Activated naive CD8-positive, alpha-beta T cell treated with anti-CD3 and anti-CD28 coated beads for 36 hours (primary cell): Measurements from ENCODE around the gene ZNF581. TPM values are rescaled to one million over a fixed set of nuclear protein-coding genes. Genes with fewer than 3 reads are reported as not detected.

Experiments
- DNase-seq: peaks from one replicate; pipeline ENCODE4 v3.0.0; 2021
- H3K27ac Mint-ChIP-seq: one replicate; pipeline ENCODE4 v1.8.0; 2022; ENCODE audit warnings: mild to moderate bottlenecking, moderate library complexity, mixed read lengths
- H3K27me3 Mint-ChIP-seq: one replicate; pipeline ENCODE4 v1.8.0; 2022; ENCODE audit warnings: mild to moderate bottlenecking, mixed read lengths
- H3K36me3 Mint-ChIP-seq: one replicate; pipeline ENCODE4 v1.8.0; 2021; ENCODE audit warnings: mild to moderate bottlenecking, mixed read lengths
- H3K4me1 Mint-ChIP-seq: one replicate; pipeline ENCODE4 v1.8.0; 2021; ENCODE audit warnings: mixed read lengths
- H3K4me3 Mint-ChIP-seq: one replicate; pipeline ENCODE4 v1.8.0; 2022; ENCODE audit warnings: mild to moderate bottlenecking, moderate library complexity, mixed read lengths
- H3K9me3 Mint-ChIP-seq: one replicate; pipeline ENCODE4 v1.8.0; 2022; ENCODE audit warnings: mixed read lengths
- total RNA-seq, 2 experiments: library from RNA; stranded (reverse); gene quantifications; one replicate each; pipeline ENCODE4 v1.2.3, GENCODE V29; 2021

Gene ZNF581
- total RNA-seq, 2 experiments from 2014 or later: 39.9 to 42.3 TPM

DNA sequence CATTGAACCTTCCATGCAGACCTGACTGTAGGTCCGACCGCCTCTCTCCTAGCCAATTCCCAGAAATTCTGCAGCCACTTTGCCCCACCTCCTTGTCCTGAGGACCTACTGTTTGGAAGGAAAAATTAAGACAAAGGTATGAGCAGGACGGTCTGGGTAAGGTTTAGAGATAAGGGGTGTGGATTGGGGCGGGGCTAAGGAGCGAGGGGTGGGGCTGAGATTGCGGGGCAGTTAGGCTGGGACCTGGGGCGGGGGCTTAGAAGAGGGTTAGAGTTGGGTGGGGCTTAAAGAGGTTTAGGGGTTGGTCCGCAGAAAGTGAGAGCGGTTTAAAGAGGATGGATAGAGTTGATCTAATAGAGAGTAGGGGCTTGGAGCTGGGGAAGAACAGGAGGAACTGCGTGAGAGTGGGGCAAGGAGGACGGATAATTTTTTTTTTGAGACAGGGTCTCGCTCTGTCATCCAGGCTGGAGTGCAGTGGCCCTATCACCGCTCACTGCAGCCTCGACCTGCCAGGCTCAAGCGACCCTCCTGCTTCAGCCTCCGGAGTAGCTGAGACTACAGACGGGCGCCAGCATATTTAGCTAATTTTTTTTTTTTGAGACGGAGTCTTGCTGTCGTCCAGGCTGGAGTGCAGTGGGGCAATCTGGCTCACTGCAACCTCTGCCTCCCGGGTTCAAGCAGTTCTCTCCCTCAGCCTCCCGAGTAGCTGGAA, 39.7 kb upstream of the ZNF581 start:
- H3K36me3 Mint-ChIP-seq: peaks cover 20% of the 10 kb centered on the region
- no peak for DNase-seq
- peaks cover 1% of the 10 kb centered on the region for H3K9me3 Mint-ChIP-seq
- H3K4me3 Mint-ChIP-seq: peak overlapping the region; percentile 88
- no peaks in the 10 kb centered on the region for H3K27me3 Mint-ChIP-seq
- H3K4me1 Mint-ChIP-seq: peaks cover 38% of the 10 kb centered on the region
- H3K27ac Mint-ChIP-seq: peak overlapping the region; percentile 96

DNA sequence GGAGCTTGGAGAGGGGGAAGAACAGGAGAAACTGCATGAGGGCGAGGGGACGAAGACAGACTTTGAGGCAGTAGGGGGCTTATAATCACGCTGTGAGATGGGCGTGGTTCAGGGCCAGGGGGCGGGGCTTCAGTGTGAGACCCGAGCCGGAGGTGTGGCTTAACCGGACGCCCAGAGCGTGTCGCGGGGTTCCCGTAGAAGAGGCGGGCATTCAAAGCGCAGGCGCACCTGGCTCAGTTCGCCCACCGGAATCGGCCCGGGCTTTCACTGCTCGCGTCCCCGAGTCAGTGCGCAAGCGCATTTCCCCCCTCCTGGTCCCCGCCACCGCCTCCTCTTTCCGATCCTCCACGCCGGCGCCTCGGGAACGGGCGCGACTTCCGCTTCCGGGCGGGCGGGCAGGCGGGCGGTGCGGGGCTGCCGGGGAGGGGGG, 38.2 kb upstream of the ZNF581 start:
- Mint-ChIP-seq H3K4me3 (peak overlapping the region; percentile 88), H3K4me1 (peaks cover 43% of the 10 kb centered on the region), H3K27me3 (no peaks in the 10 kb centered on the region), H3K36me3 (peaks cover 27% of the 10 kb centered on the region), H3K9me3 (no peaks in the 10 kb centered on the region), H3K27ac (peak overlapping the region; percentile 96)
- peak; percentile 100 for DNase-seq

DNA sequence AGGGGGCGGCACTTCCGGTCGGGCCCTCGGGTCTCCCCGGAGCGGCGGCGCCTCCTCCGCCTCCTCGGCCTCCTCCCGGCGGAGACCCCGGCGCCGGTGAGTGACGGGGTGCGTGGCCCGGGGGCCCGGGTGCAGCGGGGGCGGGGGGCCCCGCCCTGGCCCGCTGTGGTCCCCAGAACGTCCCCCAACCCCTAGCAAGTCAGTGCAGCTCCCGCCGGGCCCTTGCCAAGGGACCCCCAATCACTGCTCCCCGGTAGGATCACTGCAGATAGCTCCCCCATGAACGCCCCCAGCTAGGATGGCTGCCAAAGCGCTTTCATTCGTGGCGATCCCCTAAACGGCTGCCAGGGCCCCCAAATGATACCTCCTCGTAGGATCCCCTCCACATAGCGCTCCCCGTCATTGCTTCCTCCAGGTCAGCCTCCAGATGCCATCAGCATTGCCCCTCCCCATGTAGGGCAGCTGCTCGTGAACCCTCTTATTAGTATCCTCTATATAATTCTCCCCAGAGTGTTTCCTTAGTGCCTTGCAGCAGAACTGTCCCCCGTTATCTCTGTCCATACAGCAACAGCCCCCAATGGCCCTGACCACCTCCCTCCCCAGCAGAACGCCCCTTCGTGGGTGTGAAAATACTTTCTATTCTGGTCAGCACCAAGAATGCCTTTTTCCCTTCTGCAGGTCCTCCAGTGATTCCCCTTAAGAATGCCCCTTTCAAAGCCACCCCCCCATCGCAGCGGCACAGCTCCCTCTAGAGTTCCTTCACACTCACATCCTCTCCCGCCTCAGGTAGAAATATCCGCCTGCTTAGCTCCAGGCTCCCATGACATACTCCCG, 37.6 kb upstream of the ZNF581 start, which contains the start of gene ZNF865:
Gene ZNF865, plus strand, starts transcription at position 11 of the 834 bp plus-strand sequence. CDS start 7,972 bp downstream, outside the sequence.
- DNase-seq: peak; percentile 69
- Mint-ChIP-seq H3K4me3 (peak within 1 kb of the TSS; percentile 92), H3K27me3 (no peaks in the 10 kb centered on the region), H3K4me1 (peaks cover 47% of the 10 kb centered on the region), H3K27ac (peak within 1 kb of the TSS; percentile 96), H3K9me3 (no peaks in the 10 kb centered on the region), H3K36me3 (peaks cover 27% of the 10 kb centered on the region)

DNA sequence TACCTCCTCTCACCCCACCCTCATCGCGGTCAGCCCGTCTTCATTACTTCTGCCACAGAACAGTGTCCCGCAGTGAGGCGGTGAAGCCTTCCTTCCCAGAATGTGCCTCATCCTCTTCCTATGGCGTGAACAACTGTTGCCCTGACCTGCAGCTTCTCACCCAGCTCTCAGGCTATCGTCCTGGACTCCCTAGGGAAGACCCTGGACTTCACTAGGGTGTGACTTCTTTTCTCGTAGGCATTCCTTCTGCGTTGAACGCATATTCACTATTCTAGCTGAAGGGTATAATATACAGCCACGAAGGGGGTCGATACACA, 37.0 kb upstream of the ZNF581 start:
- H3K4me3 Mint-ChIP-seq: peak overlapping the region; percentile 92
- no peak for DNase-seq
- no peaks in the 10 kb centered on the region for H3K27me3 Mint-ChIP-seq
- no peaks in the 10 kb centered on the region for H3K9me3 Mint-ChIP-seq
- peak overlapping the region; percentile 92 for H3K27ac Mint-ChIP-seq
- peaks cover 27% of the 10 kb centered on the region for H3K36me3 Mint-ChIP-seq
- peaks cover 48% of the 10 kb centered on the region for H3K4me1 Mint-ChIP-seq

DNA sequence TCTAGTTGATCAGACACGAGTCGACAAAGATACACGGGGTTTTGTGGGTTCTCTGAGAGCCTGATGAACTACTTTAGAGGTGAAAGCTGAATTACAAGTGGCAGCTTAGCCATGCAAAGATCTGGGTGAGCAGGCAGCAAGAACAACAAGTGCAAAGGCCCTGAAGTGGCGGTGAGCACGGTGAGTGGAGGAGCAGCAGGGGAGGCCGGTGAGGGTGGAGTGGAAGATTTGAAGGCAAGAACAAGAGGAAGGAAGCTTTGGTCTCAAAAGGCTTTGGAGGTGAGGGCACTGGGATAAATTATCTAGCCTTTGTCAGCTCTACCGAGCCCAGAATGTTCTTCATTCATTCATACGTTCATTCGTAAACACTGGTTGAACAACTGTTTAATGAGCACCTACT, 36.6 kb upstream of the ZNF581 start:
- Mint-ChIP-seq H3K4me1 (peaks cover 50% of the 10 kb centered on the region), H3K4me3 (peak overlapping the region; percentile 92), H3K9me3 (no peaks in the 10 kb centered on the region), H3K27me3 (no peaks in the 10 kb centered on the region), H3K36me3 (peaks cover 27% of the 10 kb centered on the region), H3K27ac (peak overlapping the region; percentile 92)
- DNase-seq: no peak

DNA sequence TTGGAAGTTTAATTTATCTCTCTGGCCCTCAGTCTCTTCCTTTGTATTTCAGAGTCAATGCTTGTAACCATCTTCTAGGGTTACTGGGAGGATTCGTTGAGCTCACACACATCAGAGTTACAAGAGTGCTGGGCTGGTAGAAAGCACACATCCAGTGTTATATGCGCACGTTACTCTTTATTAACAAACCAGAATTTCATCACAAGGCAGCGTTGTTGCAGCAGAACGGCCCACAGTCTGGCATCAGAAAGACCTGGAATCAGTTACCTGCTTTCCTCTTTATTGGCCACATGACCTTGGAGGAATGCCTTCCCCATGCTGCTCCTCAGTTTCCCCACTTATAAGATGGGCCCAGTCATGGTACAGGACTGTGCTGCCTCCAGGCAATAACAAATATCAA, 34.1 kb upstream of the ZNF581 start:
- DNase-seq: no peak
- Mint-ChIP-seq H3K9me3 (no peaks in the 10 kb centered on the region), H3K4me1 (peaks cover 46% of the 10 kb centered on the region), H3K27ac (peak overlapping the region; percentile 17), H3K27me3 (no peaks in the 10 kb centered on the region), H3K4me3 (no peak overlapping the region), H3K36me3 (peaks cover 25% of the 10 kb centered on the region)

DNA sequence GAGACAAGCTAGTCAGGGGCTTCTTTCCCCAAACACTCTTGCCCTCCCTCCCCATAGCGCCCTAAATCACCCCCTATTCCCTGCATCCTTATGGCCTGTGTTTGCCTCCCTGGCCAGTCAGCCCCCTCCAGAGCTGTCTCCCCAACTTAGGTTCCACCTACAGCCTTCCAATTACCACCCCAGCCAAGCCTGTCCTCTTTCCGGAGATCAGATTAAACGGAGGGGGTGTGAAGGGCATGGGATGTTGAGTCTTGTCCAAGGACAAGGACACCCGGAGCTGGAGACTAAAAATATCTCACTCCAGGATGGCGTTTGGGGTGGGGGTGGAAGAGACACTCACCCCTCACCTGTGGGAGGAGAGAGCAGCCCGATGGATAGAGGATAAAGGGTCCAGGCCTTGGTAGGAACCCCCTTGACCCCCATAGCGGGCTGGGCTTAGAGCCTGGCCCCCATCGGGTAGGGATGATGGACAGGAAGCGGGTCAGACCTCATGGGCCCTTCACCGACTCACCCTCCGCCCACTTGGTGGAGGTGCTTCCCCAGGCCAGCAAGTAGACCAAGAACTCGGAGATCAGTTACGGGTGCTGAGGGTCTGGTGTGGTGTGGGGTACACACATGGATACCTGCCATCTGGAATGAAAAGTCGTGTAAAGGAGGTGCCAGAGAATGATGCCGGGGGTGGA, 32.0 kb upstream of the ZNF581 start:
- no peaks in the 10 kb centered on the region for H3K27me3 Mint-ChIP-seq
- no peak overlapping the region for H3K4me3 Mint-ChIP-seq
- no peak for DNase-seq
- H3K36me3 Mint-ChIP-seq: peaks cover 24% of the 10 kb centered on the region
- no peak overlapping the region for H3K27ac Mint-ChIP-seq
- no peaks in the 10 kb centered on the region for H3K9me3 Mint-ChIP-seq
- H3K4me1 Mint-ChIP-seq: peaks cover 36% of the 10 kb centered on the region

DNA sequence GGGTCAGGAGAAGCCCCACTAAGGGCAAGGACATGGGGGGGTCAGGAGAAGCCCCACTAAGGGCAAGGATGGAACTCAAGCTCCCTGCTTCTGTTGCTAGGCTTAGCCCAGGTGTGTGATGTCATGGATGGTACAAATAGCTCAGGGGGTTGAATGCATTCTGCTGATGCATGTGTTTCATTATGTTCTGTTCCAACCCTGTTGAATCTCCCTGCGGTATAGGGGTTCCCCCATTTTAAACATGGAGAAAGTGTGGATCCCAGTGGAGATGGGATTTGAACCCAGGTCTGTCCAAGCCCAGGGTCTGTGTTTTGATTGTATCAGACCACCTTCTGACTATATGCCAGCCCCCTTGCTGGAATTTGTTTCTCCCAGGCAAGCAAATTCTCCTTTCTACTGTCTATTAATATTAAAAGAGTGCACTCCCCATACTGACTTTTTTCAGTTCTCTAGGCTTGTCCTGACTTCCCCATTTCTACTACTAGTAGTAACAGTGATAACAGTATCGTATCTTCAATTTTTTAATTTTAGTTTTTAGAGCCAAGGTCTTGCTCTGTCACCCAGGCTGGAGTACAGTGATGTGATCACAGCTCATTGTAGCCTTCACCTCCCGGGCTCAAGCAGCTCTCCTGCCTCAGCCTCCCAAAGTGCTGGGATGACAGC, 31.3 kb upstream of the ZNF581 start:
- Mint-ChIP-seq H3K4me1 (peaks cover 29% of the 10 kb centered on the region), H3K36me3 (peaks cover 24% of the 10 kb centered on the region), H3K9me3 (no peaks in the 10 kb centered on the region), H3K4me3 (no peak overlapping the region), H3K27ac (no peak overlapping the region), H3K27me3 (no peaks in the 10 kb centered on the region)
- DNase-seq: no peak

DNA sequence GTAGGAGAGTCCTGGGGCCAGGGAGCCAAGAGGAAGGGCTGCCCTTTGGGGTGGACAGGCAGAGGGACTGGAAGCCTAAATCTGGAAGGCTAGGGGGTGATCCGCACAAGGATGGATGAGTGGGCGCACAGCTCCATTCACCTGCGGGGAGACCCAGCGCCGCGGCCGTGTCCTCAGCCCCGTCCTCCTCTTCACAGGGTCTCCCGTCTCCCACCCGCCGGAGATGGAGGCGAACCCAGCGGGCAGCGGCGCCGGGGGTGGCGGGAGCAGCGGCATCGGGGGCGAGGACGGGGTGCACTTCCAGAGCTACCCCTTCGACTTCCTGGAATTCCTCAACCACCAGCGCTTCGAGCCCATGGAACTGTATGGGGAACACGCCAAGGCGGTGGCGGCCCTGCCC, 30.1 kb upstream of the ZNF581 start:
- Mint-ChIP-seq H3K4me3 (no peak overlapping the region), H3K27ac (no peak overlapping the region), H3K9me3 (no peaks in the 10 kb centered on the region), H3K36me3 (peaks cover 20% of the 10 kb centered on the region), H3K4me1 (peaks cover 23% of the 10 kb centered on the region), H3K27me3 (no peaks in the 10 kb centered on the region)
- DNase-seq: no peak

DNA sequence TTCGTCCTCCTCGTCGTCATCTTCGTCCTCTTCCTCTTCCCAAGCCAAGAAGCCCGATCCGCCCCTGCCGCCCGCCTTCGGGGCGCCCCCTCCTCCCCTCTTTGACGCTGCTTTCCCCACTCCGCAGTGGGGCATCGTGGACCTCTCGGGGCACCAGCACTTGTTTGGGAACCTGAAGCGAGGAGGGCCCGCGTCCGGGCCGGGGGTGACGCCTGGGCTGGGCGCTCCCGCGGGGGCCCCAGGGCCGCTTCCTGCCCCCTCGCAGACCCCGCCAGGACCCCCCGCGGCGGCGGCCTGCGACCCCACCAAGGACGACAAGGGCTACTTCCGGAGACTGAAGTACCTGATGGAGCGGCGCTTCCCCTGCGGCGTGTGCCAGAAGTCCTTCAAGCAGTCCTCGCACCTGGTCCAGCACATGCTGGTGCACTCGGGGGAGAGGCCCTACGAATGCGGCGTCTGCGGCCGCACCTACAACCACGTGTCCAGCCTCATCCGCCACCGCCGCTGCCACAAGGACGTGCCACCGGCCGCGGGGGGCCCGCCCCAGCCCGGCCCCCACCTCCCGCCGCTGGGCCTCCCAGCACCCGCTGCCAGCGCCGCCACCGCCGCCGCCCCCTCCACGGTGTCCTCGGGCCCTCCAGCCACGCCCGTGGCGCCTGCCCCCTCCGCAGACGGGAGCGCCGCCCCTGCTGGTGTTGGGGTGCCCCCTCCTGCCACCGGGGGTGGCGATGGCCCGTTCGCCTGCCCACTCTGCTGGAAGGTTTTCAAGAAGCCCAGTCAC, 29.3 kb upstream of the ZNF581 start:
- no peaks in the 10 kb centered on the region for H3K27me3 Mint-ChIP-seq
- no peak overlapping the region for H3K4me3 Mint-ChIP-seq
- DNase-seq: no peak
- H3K36me3 Mint-ChIP-seq: peaks cover 17% of the 10 kb centered on the region
- no peaks in the 10 kb centered on the region for H3K9me3 Mint-ChIP-seq
- H3K4me1 Mint-ChIP-seq: peaks cover 19% of the 10 kb centered on the region
- no peak overlapping the region for H3K27ac Mint-ChIP-seq

DNA sequence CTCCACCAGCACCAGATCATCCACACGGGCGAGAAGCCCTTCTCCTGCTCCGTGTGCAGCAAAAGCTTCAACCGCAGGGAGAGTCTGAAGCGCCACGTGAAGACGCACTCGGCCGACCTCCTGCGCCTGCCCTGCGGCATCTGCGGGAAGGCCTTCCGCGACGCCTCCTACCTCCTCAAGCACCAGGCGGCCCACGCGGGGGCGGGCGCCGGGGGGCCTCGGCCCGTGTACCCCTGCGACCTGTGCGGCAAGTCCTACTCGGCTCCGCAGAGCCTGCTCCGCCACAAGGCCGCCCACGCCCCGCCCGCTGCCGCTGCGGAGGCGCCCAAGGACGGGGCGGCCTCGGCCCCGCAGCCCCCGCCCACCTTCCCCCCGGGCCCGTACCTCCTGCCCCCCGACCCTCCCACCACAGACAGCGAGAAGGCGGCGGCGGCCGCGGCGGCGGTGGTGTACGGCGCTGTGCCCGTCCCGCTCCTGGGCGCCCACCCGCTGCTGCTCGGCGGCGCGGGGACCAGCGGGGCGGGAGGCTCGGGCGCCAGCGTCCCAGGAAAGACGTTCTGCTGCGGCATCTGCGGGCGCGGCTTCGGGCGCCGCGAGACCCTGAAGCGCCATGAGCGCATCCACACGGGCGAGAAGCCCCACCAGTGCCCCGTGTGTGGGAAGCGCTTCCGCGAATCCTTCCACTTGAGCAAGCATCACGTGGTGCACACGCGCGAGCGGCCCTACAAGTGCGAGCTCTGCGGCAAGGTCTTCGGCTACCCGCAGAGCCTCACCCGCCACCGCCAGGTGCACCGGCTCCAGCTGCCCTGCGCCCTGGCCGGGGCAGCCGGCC, 28.5 kb upstream of the ZNF581 start:
- Mint-ChIP-seq H3K27me3 (no peaks in the 10 kb centered on the region), H3K4me3 (no peak overlapping the region), H3K4me1 (peaks cover 22% of the 10 kb centered on the region), H3K27ac (no peak overlapping the region), H3K9me3 (no peaks in the 10 kb centered on the region), H3K36me3 (peaks cover 15% of the 10 kb centered on the region)
- DNase-seq: no peak

DNA sequence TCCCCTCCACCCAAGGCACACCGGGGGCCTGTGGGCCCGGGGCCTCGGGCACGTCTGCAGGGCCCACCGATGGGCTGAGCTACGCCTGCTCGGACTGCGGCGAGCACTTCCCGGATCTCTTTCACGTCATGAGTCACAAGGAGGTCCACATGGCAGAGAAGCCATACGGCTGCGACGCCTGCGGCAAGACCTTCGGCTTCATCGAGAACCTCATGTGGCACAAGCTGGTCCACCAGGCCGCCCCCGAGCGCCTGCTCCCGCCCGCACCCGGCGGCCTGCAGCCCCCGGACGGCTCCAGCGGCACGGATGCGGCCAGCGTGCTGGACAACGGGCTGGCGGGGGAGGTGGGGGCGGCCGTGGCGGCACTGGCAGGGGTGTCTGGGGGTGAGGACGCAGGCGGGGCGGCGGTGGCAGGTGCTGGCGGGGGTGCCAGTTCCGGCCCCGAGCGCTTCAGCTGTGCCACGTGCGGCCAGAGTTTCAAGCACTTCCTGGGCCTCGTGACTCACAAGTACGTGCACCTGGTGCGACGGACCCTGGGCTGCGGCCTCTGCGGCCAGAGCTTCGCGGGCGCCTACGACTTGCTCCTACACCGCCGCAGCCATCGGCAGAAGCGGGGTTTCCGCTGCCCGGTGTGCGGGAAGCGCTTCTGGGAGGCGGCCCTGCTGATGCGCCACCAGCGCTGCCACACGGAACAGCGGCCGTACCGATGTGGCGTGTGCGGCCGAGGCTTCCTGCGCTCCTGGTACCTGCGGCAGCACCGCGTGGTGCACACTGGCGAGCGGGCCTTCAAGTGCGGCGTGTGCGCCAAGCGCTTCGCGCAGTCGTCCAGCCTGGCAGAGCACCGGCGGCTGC, 27.7 kb upstream of the ZNF581 start:
- no peak overlapping the region for H3K27ac Mint-ChIP-seq
- no peaks in the 10 kb centered on the region for H3K9me3 Mint-ChIP-seq
- H3K36me3 Mint-ChIP-seq: peaks cover 20% of the 10 kb centered on the region
- H3K4me3 Mint-ChIP-seq: no peak overlapping the region
- H3K27me3 Mint-ChIP-seq: no peaks in the 10 kb centered on the region
- peaks cover 25% of the 10 kb centered on the region for H3K4me1 Mint-ChIP-seq
- DNase-seq: no peak

DNA sequence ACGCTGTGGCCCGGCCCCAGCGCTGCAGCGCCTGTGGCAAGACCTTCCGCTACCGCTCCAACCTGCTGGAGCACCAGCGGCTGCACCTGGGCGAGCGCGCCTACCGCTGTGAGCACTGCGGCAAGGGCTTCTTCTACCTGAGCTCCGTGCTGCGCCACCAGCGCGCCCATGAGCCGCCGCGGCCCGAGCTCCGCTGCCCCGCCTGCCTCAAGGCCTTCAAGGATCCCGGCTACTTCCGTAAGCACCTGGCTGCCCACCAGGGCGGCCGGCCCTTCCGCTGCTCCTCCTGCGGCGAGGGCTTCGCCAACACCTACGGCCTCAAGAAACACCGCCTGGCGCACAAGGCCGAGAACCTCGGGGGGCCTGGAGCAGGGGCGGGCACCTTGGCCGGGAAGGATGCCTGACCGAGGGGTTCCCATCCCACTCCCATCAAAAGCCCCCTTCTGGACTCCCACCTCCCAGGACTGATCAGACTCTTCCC, 27.0 kb upstream of the ZNF581 start:
- Mint-ChIP-seq H3K27ac (no peak overlapping the region), H3K4me1 (peaks cover 23% of the 10 kb centered on the region), H3K36me3 (peaks cover 23% of the 10 kb centered on the region)

More for the DNA sequence above, 27.0 kb upstream of the ZNF581 start:
- no peaks in the 10 kb centered on the region for H3K9me3 Mint-ChIP-seq
- no peak for DNase-seq
- no peak overlapping the region for H3K4me3 Mint-ChIP-seq
- H3K27me3 Mint-ChIP-seq: no peaks in the 10 kb centered on the region
